HepG2 (cell line): ENCODE results near the gene ZNF625. TPM values are rescaled to one million over a fixed set of nuclear protein-coding genes. Genes with fewer than 3 reads are reported as not detected.

Experiments
- HNRNPLL ChIP-seq: fragments of 200-400 bp; formaldehyde crosslinking; IDR thresholded peaks from 2 replicates; pipeline ENCODE4 v1.6.1; 2017; ENCODE audit warnings: mild to moderate bottlenecking, low read depth, low read length; ENCODE audit not compliant: poor library complexity, severe bottlenecking
- JUN ChIP-seq: sonication (generic); formaldehyde crosslinking; IDR thresholded peaks from 2 replicates; pipeline ENCODE4 v1.4.0; 2020; ENCODE audit warnings: mild to moderate bottlenecking, missing genetic modification reagents
- KDM5B ChIP-seq: sonication (generic); formaldehyde crosslinking; IDR thresholded peaks from 2 replicates; pipeline ENCODE4 v1.4.0; 2020; ENCODE audit warnings: missing genetic modification reagents, mild to moderate bottlenecking, borderline replicate concordance
- PHF21A ChIP-seq: sonication (generic); formaldehyde crosslinking; IDR thresholded peaks from 2 replicates; pipeline ENCODE4 v1.5.0; 2020; ENCODE audit warnings: mild to moderate bottlenecking, missing genetic modification reagents
- PRDM15 ChIP-seq: sonication (generic); formaldehyde crosslinking; IDR thresholded peaks from 2 replicates; pipeline ENCODE4 v1.4.0; 2020; ENCODE audit warnings: missing genetic modification reagents
- RFXAP ChIP-seq: sonication (generic); formaldehyde crosslinking; IDR thresholded peaks from 2 replicates; pipeline ENCODE4 v1.4.0; 2020; ENCODE audit warnings: missing genetic modification reagents, borderline replicate concordance
- SMARCC2 ChIP-seq: fragments of 450-650 bp; IDR thresholded peaks from 2 replicates; pipeline ENCODE4 v1.6.1; 2017; ENCODE audit warnings: antibody characterized with exemption, mild to moderate bottlenecking
- TFDP2 ChIP-seq: sonication (generic); formaldehyde crosslinking; IDR thresholded peaks from 2 replicates; pipeline ENCODE4 v1.4.0; 2020; ENCODE audit warnings: missing genetic modification reagents
- ZNF207 ChIP-seq: fragments of 450-650 bp; IDR thresholded peaks from 2 replicates; pipeline ENCODE4 v1.6.1; 2016; ENCODE audit warnings: antibody characterized with exemption, borderline replicate concordance
- ZNF687 ChIP-seq: sonication (generic); formaldehyde crosslinking; IDR thresholded peaks from 2 replicates; pipeline ENCODE4 v1.5.1; 2020; ENCODE audit warnings: mild to moderate bottlenecking, missing genetic modification reagents, moderate library complexity
- polyA plus RNA-seq, 8 experiments: library from polyadenylated mRNA; depleted of rRNA in 3 of 8; stranded (reverse) in 7 of 8; unstranded in 1 of 8; fragments of >200 nt; fragmentation: Illumina TruSeq in 4 of 8; extraction: Trizol in 4 of 8; gene quantifications; 2 replicates each; pipeline versions ENCODE4 v1.2.1 to v1.2.3, GENCODE V29; 2011 to 2016; ENCODE audit warnings: low read depth in 4 of 8, missing spikeins in 1 of 8, mixed read lengths in 1 of 8; ENCODE audit not compliant: insufficient read depth in 1 of 8
- total RNA-seq, 5 experiments: library from RNA; depleted of rRNA; stranded (reverse); fragments of >200 nt; fragmentation: Illumina TruSeq; extraction: Trizol; gene quantifications; 2 replicates each; pipeline ENCODE4 v1.2.3, GENCODE V29; 2016; ENCODE audit warnings: low read depth in 1 of 5
- TF ChIP-seq, protein P1 (sequence below), 2 experiments: sonication (generic) in 1 of 2; formaldehyde crosslinking in 1 of 2; IDR thresholded peaks; 2 replicates each; pipeline versions ENCODE4 v1.4.0 to v1.6.1; 2016 to 2020; ENCODE audit warnings: borderline replicate concordance in 1 of 2, low read depth in 1 of 2, mild to moderate bottlenecking in 1 of 2, missing genetic modification reagents in 1 of 2

Gene ZNF625
- total and polyA plus RNA-seq, 2 of the 13 experiments (the other 11 are each of a cell fraction or from before 2014, with no cell fraction given): 1.7 to 12.2 TPM

DNA sequence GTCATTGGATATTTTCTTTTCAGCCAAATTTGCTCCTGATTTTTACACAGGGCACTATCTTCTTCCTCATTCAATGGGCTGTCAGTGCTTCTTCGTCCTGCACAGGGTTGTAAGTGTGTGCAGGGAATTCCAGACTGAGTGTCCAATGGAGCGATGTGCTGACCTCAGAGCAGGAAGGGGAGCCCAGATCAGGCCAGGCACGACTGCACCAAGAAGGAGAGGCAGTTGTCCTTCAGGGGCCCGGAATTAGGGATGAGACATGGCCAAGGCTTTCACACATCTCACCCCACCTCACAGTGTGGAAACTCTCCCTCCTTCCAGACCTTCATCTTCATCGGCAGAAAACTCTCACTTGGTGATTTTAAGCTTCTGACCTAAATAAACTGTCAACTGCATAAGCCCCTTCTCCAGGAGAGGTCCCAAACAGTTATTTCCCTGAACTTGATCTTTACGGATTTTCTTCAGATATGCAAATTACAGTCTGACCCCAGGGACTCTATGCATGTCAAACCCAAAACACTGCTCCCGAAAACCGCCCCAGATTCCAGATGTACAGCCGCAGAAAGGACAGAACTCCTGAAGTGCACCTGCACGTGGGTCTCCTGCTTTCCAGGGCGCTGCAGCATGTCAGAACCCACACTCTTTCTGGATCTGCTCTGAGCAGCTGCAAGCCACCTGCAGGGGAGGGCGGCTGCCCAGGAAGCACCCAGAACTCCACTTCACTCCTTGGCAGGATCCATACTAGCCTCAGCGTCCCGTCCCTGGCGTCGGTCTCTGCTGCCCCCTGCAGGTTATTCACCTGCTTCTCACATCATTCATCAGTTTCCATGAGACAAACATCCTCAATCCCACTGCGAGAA is 15.8 kb downstream of the ZNF625 start (continued):
- TF ChIP-seq PRDM15 (CRISPR knock-in tag) (peak; percentile 42; the same call in 1 of the 2 replicates), SMARCC2 (no peak), RFXAP (CRISPR knock-in tag) (no peak), ZNF207 (no peak), PHF21A (CRISPR knock-in tag) (0 out of 2 replicates have a peak, but pooled peaks have one; percentile 26), HNRNPLL (no peak), JUN (no peak), TFDP2 (no peak), ZNF687 (CRISPR knock-in tag) (peak; percentile 49), KDM5B (CRISPR knock-in tag) (0 out of 2 replicates have a peak, but pooled peaks have one; percentile 29)
- TF ChIP-seq, protein P1, sequence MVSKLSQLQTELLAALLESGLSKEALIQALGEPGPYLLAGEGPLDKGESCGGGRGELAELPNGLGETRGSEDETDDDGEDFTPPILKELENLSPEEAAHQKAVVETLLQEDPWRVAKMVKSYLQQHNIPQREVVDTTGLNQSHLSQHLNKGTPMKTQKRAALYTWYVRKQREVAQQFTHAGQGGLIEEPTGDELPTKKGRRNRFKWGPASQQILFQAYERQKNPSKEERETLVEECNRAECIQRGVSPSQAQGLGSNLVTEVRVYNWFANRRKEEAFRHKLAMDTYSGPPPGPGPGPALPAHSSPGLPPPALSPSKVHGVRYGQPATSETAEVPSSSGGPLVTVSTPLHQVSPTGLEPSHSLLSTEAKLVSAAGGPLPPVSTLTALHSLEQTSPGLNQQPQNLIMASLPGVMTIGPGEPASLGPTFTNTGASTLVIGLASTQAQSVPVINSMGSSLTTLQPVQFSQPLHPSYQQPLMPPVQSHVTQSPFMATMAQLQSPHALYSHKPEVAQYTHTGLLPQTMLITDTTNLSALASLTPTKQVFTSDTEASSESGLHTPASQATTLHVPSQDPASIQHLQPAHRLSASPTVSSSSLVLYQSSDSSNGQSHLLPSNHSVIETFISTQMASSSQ (IDR thresholded peaks at IDR 0.05; ENCODE audit: low read depth): no peak
- TF ChIP-seq, protein P1 (CRISPR knock-in tag; IDR thresholded peaks at IDR 0.05; ENCODE audit: borderline replicate concordance): no peak
